Measurements from ENCODE around the gene IL17RD. TPM values are rescaled to one million over a fixed set of nuclear protein-coding genes. Genes with fewer than 3 reads are reported as not detected.

IL17RD gene
- total RNA-seq, 1 experiment from 2014 or later, result 1.3 TPM

DNA sequence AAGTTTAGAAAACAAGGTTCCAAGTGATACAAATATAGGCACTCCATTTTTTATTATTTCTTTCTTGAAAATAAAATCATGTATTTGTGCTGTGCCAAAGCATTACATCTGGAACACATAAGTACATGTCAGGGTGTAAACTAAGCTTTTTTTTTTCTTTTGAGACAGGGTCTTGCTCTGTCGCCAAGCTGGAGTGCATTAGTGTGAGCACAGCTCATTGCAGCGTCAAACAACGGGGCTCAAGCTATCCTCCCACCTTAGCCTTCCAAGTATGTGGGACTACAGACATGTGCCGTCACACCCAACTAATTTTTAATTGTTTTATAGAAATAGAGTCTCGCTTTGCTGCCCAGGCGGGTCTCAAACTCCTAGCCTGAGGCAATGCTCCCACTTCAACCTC, 95.7 kb downstream of the IL17RD start:
- Histone ChIP-seq H3K4me1 (ENCODE audit: insufficient read depth, low read length, poor library complexity, severe bottlenecking) (no peaks in the 10 kb centered on the region), H3K4me3 (ENCODE audit: low read depth, low read length, poor library complexity, severe bottlenecking) (no peak overlapping the region), H3K36me3 (ENCODE audit: insufficient read depth, low read length, poor library complexity, severe bottlenecking) (no peaks in the 10 kb centered on the region), H3K9me3 (ENCODE audit: low read depth, low read length, poor library complexity, severe bottlenecking) (no peaks in the 10 kb centered on the region), H3K27me3 (replicated peaks; ENCODE audit: insufficient read depth, low read depth, low read length, poor library complexity) (no peaks in the 10 kb centered on the region), H3K27ac (ENCODE audit: low read depth, low read length, poor library complexity, severe bottlenecking) (no peak overlapping the region)
- ChIA-PET CTCF (no interaction called here), POLR2A (ENCODE audit: low non-redundant PET) (no interaction called here)
- no TSS peak for BruUV-seq (replicated peaks)
- no peak for TF ChIP-seq EZH2 (IDR thresholded peaks at IDR 0.05; ENCODE audit: borderline replicate concordance, low read depth, low read length, poor library complexity, severe bottlenecking)
- no peak for TF ChIP-seq CTCF (conservative IDR thresholded peaks at IDR 0.05; ENCODE audit: low read depth, low read length)
- intact Hi-C loops (cut with micrococcal nuclease; ENCODE audit: unreplicated experiment), result no loop called here
- no peak for DNase-seq (ENCODE audit: low spot score)

GRCh38 chr3:57068437-57069089, 96.6 kb downstream of the IL17RD start:
- CTCF ChIA-PET, result interaction anchor here (0.7 kb wide), 1 partner anchor 8 kb away, joined by 3 read pairs; the partner anchor contains the start of gene SPATA12
- intact Hi-C loops (cut with micrococcal nuclease; ENCODE audit: unreplicated experiment), result no loop called here
- Histone ChIP-seq H3K4me1 (ENCODE audit: insufficient read depth, low read length, poor library complexity, severe bottlenecking) (no peaks in the 10 kb centered on the region), H3K27me3 (replicated peaks; ENCODE audit: insufficient read depth, low read depth, low read length, poor library complexity) (no peaks in the 10 kb centered on the region), H3K4me3 (ENCODE audit: low read depth, low read length, poor library complexity, severe bottlenecking) (no peak overlapping the region), H3K36me3 (ENCODE audit: insufficient read depth, low read length, poor library complexity, severe bottlenecking) (no peaks in the 10 kb centered on the region), H3K27ac (ENCODE audit: low read depth, low read length, poor library complexity, severe bottlenecking) (no peak overlapping the region), H3K9me3 (ENCODE audit: low read depth, low read length, poor library complexity, severe bottlenecking) (no peaks in the 10 kb centered on the region)
- TF ChIP-seq CTCF (conservative IDR thresholded peaks at IDR 0.05; ENCODE audit: low read depth, low read length) (no peak), EZH2 (IDR thresholded peaks at IDR 0.05; ENCODE audit: borderline replicate concordance, low read depth, low read length, poor library complexity, severe bottlenecking) (no peak)
- no TSS peak for BruUV-seq (replicated peaks)
- POLR2A ChIA-PET (ENCODE audit: low non-redundant PET), result no interaction called here
- no peak for DNase-seq (ENCODE audit: low spot score)

GRCh38 chr3:57066471-57066870, 98.7 kb downstream of the IL17RD start:
- intact Hi-C loops (cut with micrococcal nuclease; ENCODE audit: unreplicated experiment), result no loop called here
- Histone ChIP-seq H3K27me3 (replicated peaks; ENCODE audit: insufficient read depth, low read depth, low read length, poor library complexity) (no peaks in the 10 kb centered on the region), H3K27ac (ENCODE audit: low read depth, low read length, poor library complexity, severe bottlenecking) (no peak overlapping the region), H3K9me3 (ENCODE audit: low read depth, low read length, poor library complexity, severe bottlenecking) (no peaks in the 10 kb centered on the region), H3K36me3 (ENCODE audit: insufficient read depth, low read length, poor library complexity, severe bottlenecking) (no peaks in the 10 kb centered on the region), H3K4me1 (ENCODE audit: insufficient read depth, low read length, poor library complexity, severe bottlenecking) (no peaks in the 10 kb centered on the region), H3K4me3 (ENCODE audit: low read depth, low read length, poor library complexity, severe bottlenecking) (no peak overlapping the region)
- TF ChIP-seq EZH2 (IDR thresholded peaks at IDR 0.05; ENCODE audit: borderline replicate concordance, low read depth, low read length, poor library complexity, severe bottlenecking) (no peak), CTCF (conservative IDR thresholded peaks at IDR 0.05; ENCODE audit: low read depth, low read length) (no peak)
- DNase-seq (ENCODE audit: low spot score), result no peak
- CTCF ChIA-PET, result no interaction called here
- no TSS peak for BruUV-seq (replicated peaks)
- POLR2A ChIA-PET (ENCODE audit: low non-redundant PET), result no interaction called here
